Muscle layer of duodenum (tissue), 2 donors: Measurements from ENCODE around the gene TFAP2B.

Source experiments
- H3K27ac ChIP-seq: one replicate; pipeline ENCODE4 v1.7.0; 2013; ENCODE audit warnings: mild to moderate bottlenecking, low read length
- H3K27me3 ChIP-seq: one replicate; pipeline ENCODE4 v1.7.0; 2013; ENCODE audit warnings: low read depth, mild to moderate bottlenecking, control low read depth, low read length
- H3K36me3 ChIP-seq, 2 donors: one replicate each; pipeline ENCODE4 v1.7.0; 2013; ENCODE audit warnings: low read length in 2 of 2, control low read depth in 1 of 2, mild to moderate bottlenecking in 1 of 2; ENCODE audit not compliant: insufficient read depth in 2 of 2, control insufficient read depth in 1 of 2
- H3K4me1 ChIP-seq, 2 donors: one replicate each; pipeline ENCODE4 v1.7.0; 2013; ENCODE audit warnings: low read length in 2 of 2, mild to moderate bottlenecking in 2 of 2, control low read depth in 1 of 2, moderate library complexity in 1 of 2; ENCODE audit not compliant: insufficient read depth in 2 of 2, control insufficient read depth in 1 of 2
- H3K4me3 ChIP-seq, 2 donors: one replicate each; pipeline ENCODE4 v1.7.0; 2013; ENCODE audit warnings: low read length in 2 of 2, low read depth in 1 of 2, mild to moderate bottlenecking in 1 of 2
- H3K9me3 ChIP-seq, 2 donors: one replicate each; pipeline ENCODE4 v1.7.0; 2013; ENCODE audit warnings: low read length in 2 of 2, control low read depth in 1 of 2, mild to moderate bottlenecking in 1 of 2; ENCODE audit not compliant: control insufficient read depth in 1 of 2
- donor health status: healthy.

Gene TFAP2B

DNA sequence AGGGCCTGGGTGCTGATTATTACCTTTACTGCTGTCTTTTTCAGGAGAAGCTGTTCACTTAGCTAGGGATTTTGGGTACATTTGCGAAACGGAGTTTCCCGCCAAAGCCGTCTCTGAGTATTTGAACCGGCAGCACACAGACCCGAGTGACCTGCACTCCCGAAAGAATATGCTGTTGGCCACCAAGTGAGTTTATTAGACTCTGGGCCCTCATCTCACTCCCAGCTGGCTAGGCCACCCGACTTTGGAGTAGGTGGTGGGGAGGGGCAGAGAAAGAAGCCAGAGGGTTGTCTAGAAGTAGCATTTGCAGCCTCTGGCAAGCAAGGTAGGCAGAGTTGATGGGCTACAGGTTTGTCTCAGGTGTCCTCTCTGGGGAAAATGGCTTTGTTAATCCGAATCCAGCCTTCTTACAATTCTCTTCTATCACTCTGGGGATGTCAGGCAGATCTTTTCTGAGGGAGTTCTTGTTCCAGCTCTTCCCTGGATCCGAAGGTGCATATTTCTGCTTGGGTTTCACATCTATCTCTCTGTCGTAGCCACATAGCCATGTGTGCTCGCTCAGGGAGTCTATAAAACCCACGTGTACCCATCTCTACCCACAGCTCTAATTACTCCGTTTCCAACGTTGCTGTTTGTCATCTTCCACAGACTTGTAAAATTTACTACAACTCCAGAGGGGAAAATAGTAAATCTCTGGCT lies 21.6 kb downstream of the TFAP2B start:
- Histone ChIP-seq H3K4me3 (no peak overlapping the region), H3K36me3 (no peaks in the 10 kb centered on the region), H3K27ac (no peak overlapping the region), H3K4me1 (no peaks in the 10 kb centered on the region), H3K9me3 (no peaks in the 10 kb centered on the region), H3K27me3 (peaks cover 67% of the 10 kb centered on the region)

DNA sequence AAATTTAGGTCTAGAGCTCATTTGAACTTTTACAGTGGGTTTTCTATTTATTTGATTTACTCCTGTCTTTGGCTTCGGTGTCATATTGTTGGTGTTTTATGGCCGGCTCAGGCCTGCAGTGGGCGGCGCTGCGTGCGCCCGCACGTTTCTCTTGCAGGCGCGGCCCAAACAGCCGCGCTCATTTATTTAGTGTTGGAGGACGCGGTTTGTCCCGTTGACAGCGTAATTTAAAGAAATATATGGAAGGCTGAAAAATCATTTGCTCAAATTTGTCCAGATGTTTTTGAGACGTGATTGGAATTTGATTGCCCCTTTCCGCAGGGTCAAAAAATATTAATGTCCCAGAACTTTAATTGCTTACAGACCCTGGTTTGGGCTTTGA lies 22.1 kb downstream of the TFAP2B start:
- Histone ChIP-seq H3K4me1 (no peaks in the 10 kb centered on the region), H3K27ac (no peak overlapping the region), H3K27me3 (peaks cover 72% of the 10 kb centered on the region)

DNA sequence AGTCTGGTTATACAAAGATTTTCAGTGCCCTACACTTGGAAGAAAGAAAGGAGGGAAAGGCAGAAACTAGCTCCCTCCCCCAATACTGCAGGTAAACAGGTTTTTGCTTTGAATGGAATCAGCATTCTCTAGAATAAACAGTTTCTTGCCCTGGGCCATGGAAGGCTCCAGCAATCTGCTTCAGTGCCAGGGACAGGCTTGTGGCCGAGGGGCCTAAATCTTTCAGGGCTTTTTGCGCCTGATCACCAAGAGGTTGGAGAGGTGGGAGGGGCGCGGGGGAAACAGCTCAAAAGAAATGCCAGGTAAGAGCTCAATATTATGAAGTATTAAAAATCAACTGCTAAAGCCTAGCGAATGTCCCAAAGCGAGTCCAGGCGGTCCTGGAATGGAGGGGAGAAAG lies 23.8 kb downstream of the TFAP2B start:
- Histone ChIP-seq H3K9me3 (no peaks in the 10 kb centered on the region), H3K27ac (no peak overlapping the region), H3K36me3 (no peaks in the 10 kb centered on the region), H3K4me3 (no peak overlapping the region), H3K27me3 (peaks cover 71% of the 10 kb centered on the region), H3K4me1 (no peaks in the 10 kb centered on the region)

More for the DNA sequence above, 22.1 kb downstream of the TFAP2B start:
- no peaks in the 10 kb centered on the region for H3K36me3 ChIP-seq
- no peaks in the 10 kb centered on the region for H3K9me3 ChIP-seq
- H3K4me3 ChIP-seq, result no peak overlapping the region

DNA sequence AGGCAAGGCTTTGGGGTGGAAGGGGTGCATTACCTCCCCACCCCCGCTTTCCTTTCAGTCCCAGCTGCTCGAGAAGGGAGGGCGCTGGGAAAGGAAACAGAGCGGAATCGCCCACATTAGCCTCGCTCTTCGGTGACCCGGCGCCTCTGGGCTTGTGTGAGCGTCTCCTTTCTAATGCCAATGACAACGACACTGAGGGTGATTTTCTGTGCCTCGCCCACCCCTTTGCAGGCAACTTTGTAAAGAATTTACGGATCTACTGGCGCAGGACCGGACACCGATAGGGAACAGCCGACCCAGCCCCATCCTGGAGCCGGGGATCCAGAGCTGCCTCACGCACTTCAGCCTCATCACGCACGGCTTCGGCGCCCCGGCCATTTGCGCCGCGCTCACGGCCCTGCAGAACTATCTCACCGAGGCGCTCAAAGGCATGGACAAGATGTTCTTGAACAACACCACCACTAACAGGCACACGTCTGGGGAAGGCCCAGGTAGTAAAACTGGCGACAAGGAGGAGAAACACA lies 24.3 kb downstream of the TFAP2B start:
- Histone ChIP-seq H3K27ac (no peak overlapping the region), H3K4me3 (no peak overlapping the region), H3K36me3 (no peaks in the 10 kb centered on the region), H3K27me3 (peaks cover 73% of the 10 kb centered on the region), H3K4me1 (no peaks in the 10 kb centered on the region), H3K9me3 (no peaks in the 10 kb centered on the region)

DNA sequence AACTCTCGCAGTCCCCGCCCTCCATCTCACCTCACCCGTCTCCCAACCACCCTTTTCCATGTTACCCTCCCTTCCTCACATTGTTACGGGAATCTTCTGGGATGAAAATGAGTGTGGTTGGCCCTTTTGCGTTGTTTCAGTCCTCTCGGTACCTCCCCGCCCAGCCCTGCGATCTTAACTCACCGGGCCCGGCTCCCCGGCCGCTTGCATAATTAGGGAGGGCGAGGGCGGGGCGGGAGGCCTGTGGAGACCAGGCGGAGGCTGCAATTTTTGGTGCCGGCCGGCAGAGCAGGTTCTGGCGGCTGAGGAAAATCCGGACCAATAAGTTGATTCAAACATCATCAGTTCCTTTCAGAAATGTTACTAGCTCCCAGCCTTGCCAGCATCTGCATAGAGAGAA lies 25.2 kb downstream of the TFAP2B start:
- no peak overlapping the region for H3K4me3 ChIP-seq
- H3K9me3 ChIP-seq, result no peaks in the 10 kb centered on the region
- H3K4me1 ChIP-seq, result no peaks in the 10 kb centered on the region
- no peaks in the 10 kb centered on the region for H3K36me3 ChIP-seq
- peaks cover 78% of the 10 kb centered on the region for H3K27me3 ChIP-seq
- no peak overlapping the region for H3K27ac ChIP-seq

DNA sequence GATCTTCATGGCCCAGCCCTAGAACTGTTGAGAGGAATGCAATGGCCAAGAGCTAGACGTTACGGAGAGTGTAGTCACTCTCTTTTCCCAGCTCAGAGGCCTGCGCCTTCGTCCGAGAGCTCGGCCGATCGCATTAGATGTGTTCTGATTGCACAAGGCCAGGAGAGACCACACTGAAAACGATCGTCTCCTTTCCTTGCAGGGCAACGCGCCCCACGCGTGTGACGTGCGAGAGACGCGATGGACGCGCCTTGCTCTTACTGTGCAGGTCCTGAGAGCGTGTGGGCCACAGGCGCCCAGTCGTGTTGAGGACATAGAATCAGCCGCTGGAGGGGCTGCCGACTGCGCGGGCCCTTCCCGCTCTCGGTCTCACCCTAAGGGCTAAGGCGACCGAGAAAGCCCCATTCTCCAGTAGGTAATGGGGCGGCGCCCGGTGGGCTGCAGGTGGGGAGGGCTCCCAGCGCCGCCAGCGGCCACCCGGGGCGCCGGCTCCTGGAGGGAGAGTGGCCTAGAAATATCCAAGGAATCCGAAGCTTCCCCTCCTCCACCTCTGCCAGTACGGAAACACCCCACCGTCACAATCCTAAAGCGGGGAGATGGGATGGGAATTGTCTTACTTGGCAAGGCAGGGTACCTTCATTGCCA lies 26.9 kb downstream of the TFAP2B start:
- Histone ChIP-seq H3K9me3 (no peaks in the 10 kb centered on the region), H3K4me3 (no peak overlapping the region), H3K27me3 (peaks cover 79% of the 10 kb centered on the region), H3K36me3 (no peaks in the 10 kb centered on the region), H3K4me1 (peaks cover 0 to 13% of the 10 kb centered on the region in 2 donors), H3K27ac (no peak overlapping the region)

DNA sequence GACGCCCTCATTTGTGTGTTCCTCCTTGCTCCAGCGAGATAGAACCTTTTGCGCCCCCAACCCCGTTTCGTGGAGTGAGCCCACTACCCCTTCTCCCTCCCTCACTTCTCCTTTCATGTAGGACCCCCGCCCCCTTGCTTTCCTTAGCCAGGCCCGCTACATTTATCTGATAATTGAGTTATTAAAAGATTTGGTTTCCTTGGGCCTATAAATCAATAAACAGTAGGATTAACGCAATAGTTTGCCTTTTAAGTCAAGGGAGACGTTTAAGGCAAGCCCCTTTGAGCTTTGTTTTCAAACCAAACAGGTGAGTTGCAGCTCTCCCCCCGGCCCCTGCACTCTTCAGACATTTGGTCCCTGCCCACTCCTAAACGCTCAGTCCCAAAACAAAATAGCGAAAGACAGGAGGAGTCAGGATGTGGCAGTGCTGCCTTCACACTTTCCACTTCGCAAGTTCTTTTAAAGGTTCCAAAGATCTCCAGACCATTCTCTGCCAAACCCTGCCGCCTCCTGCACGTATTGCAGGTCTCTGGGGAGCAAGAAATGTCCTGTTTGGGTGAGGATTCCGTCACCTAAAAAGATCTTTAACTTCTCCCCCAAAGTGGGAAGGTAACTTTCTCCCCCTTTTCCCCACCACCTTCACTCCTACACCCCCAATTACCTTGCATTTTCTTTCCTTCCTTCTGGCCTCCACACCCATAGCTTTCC lies 27.6 kb downstream of the TFAP2B start:
- no peaks in the 10 kb centered on the region for H3K36me3 ChIP-seq
- H3K4me1 ChIP-seq, result peaks cover 0 to 18% of the 10 kb centered on the region in 2 donors
- no peak overlapping the region for H3K27ac ChIP-seq
- no peaks in the 10 kb centered on the region for H3K9me3 ChIP-seq
- H3K27me3 ChIP-seq, result peaks cover 80% of the 10 kb centered on the region
- no peak overlapping the region for H3K4me3 ChIP-seq

DNA sequence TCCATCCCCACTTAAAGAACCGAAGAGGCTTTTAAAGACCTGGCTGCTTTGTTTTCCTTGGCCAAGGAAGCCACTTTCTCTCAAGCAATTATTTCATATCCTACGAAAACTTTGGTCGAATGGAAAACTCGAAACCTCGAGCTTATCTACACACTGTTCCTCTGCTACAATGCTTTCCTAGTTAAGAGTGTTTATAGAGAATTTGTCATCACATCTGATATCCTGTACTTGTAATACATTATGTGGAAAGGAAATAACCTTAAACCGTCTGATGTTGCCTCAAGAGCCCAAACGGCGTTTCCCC lies 28.1 kb downstream of the TFAP2B start:
- peaks cover 0 to 18% of the 10 kb centered on the region in 2 donors for H3K4me1 ChIP-seq
- H3K36me3 ChIP-seq, result no peaks in the 10 kb centered on the region
- H3K27me3 ChIP-seq, result peaks cover 80% of the 10 kb centered on the region
- H3K9me3 ChIP-seq, result no peaks in the 10 kb centered on the region
- H3K27ac ChIP-seq, result no peak overlapping the region
- H3K4me3 ChIP-seq, result no peak overlapping the region

DNA sequence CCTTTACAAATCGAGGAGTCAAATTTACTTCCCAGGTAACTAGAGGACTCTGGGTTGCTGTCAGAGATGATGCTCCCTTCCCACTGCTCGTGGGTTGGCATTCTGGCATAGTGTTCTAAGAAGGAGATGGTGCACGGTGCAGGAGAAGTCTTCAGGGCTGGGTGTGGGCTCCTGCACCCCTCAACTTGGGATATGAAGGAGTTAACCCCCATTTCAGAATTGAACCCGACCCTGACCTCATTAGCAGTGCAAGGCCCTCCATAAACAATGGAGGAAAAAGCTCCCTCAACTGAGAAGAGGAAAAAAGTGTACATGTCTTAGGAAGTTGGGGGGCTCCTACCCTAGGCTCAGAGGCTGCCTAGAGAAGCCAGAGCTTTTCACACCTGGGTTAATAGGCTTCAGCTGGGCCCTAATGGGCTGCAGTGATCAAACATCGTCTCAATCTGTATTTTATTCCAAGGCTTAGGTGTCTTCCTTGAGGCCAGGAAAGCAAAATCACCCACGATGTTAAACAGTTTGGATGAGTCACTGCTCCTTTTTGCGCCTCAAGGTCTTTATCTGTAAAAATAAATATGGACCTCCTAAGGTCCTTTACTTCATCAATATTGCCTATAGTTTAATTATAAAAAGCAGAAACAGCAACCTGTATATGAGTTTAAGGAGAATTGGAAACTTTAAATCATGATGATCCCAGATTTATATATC lies 29.4 kb downstream of the TFAP2B start:
- H3K36me3 ChIP-seq, result no peaks in the 10 kb centered on the region
- H3K9me3 ChIP-seq, result no peaks in the 10 kb centered on the region
- H3K27ac ChIP-seq, result no peak overlapping the region
- no peak overlapping the region for H3K4me3 ChIP-seq
- peaks cover 0 to 18% of the 10 kb centered on the region in 2 donors for H3K4me1 ChIP-seq
- peaks cover 73% of the 10 kb centered on the region for H3K27me3 ChIP-seq

DNA sequence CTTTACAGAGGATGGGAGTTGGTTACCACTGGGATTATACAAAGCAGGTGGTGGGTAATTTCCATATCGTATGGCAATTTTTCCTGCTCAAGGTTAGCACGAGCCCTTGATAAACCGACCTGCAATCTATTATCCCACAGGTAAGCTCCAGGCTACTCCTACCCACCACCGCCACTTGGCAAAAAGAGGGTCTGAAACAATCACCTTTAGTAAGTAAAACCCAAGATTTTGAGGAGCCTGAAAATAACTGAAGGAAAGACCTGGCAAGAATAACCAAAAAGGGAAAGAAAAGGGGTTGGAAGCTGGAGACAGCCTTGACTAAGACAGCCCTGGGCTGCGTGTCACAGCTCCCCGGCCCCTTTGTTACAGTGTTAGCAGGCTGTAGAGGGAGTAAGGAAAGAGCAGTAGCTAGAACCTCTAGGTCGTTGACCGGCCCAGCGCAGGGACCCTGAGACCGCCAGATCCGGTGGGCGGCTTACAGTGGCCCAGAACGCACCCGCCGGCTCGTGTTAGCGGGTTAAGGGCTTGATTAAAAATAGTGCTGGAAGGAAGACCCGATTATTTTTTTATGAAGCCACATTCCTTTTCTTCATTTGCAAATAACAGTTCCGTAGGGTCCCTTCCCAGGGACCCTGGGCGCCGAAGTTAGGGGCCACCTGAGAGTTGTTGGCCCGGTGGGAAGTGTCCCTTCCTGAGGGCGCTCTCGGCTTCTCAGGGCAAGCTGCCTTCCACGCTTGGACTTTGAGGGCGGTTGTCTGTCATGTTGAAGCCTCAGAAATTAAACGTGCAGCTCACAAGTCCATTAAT lies 30.5 kb downstream of the TFAP2B start:
- Histone ChIP-seq H3K36me3 (no peaks in the 10 kb centered on the region), H3K4me1 (peaks cover 0 to 18% of the 10 kb centered on the region in 2 donors), H3K4me3 (no peak overlapping the region), H3K27ac (no peak overlapping the region), H3K27me3 (peaks cover 70% of the 10 kb centered on the region), H3K9me3 (no peaks in the 10 kb centered on the region)
